GM12878 (cell line): ENCODE data around the gene TMEM30A. TPM values are rescaled to one million over a fixed set of nuclear protein-coding genes. Genes with fewer than 3 reads are reported as not detected.

Experiments
- ATAC-seq: fragments of 200-7000 bp; cut with Tn5 transposase; 3 replicates; pipeline ENCODE4 v1.9.1; 2020; ENCODE audit warnings: mild to moderate bottlenecking, moderate library complexity
- BruUV-seq: library from RNA; stranded (reverse); fragments of 400-500 nt; replicated peaks from 2 replicates; lab custom pipeline; 2021; lab: Mats Ljungman, UMichigan
- CTCF ChIA-PET: fragments of 300-600 bp; sonication (Branson Sonifier 250); formaldehyde crosslinking; extraction: SDS; loops from one replicate; lab custom pipeline; 2021; ENCODE audit warnings: inconsistent platforms; lab: Yijun Ruan, JAX
- POLR2A ChIA-PET: fragments of 350-600 bp; formaldehyde crosslinking; extraction: SDS; loops from one replicate; lab custom pipeline; 2021; ENCODE audit warnings: inconsistent platforms; lab: Charles Lee
- RAD21 ChIA-PET: fragments of 300-600 bp; sonication (Branson Sonifier 250); formaldehyde crosslinking; loops from one replicate; lab custom pipeline; 2023; ENCODE audit warnings: antibody characterized with exemption; ENCODE audit not compliant: unreplicated experiment; lab: Charles Lee
- SMC1A ChIA-PET: fragments of 300-600 bp; sonication (Branson Sonifier 250); formaldehyde crosslinking; loops from one replicate; lab custom pipeline; 2023; ENCODE audit not compliant: unreplicated experiment, uncharacterized antibody; lab: Charles Lee
- DNase-seq: peaks from one replicate; pipeline ENCODE4 v3.0.0-alpha.2; 2011; ENCODE audit warnings: low read depth, low spot score
- FAIRE-seq: peaks from 3 replicates; lab custom pipeline; 2011; peaks lifted over from hg19 to GRCh38; lab: Jason Lieb, UNC
- H2AFZ ChIP-seq: 2 replicates; pipeline ENCODE4 v1.6.0; 2011; ENCODE audit warnings: low read depth, low read length, control low read depth; ENCODE audit not compliant: control insufficient read depth
- H3K27ac ChIP-seq: 2 replicates; pipeline ENCODE4 v1.5.1; 2011; ENCODE audit warnings: control low read depth; ENCODE audit not compliant: control insufficient read depth, insufficient read depth
- H3K27me3 ChIP-seq, 2 experiments: replicated peaks in 1 of 2; 2 replicates each; pipeline versions ENCODE4 v1.6.0 to v1.6.1; 2011; ENCODE audit warnings: low read length in 1 of 2; ENCODE audit not compliant: control insufficient read depth in 2 of 2, insufficient read depth in 2 of 2
- H3K36me3 ChIP-seq, 2 experiments: 2 replicates each; pipeline ENCODE4 v1.5.1; 2011; ENCODE audit warnings: low read length in 1 of 2; ENCODE audit not compliant: control insufficient read depth in 2 of 2, insufficient read depth in 2 of 2
- H3K4me1 ChIP-seq: 2 replicates; pipeline ENCODE4 v1.6.1; 2011; ENCODE audit warnings: mild to moderate bottlenecking, low read length, moderate library complexity, mixed read lengths; ENCODE audit not compliant: control insufficient read depth, insufficient read depth
- H3K4me2 ChIP-seq: 2 replicates; pipeline ENCODE4 v1.6.0; 2011; ENCODE audit warnings: control low read depth; ENCODE audit not compliant: control insufficient read depth, insufficient read depth
- H3K4me3 ChIP-seq: fragments of 200-600 bp; sonication (generic); 2 replicates; pipeline ENCODE4 v1.5.1; 2016
- H3K79me2 ChIP-seq: 2 replicates; pipeline ENCODE4 v1.6.0; 2011; ENCODE audit warnings: low read length; ENCODE audit not compliant: control insufficient read depth, insufficient read depth
- H3K9ac ChIP-seq: 2 replicates; pipeline ENCODE4 v1.8.0; 2011; ENCODE audit warnings: low read length, control low read depth, mixed read lengths; ENCODE audit not compliant: control insufficient read depth, insufficient read depth
- H3K9me3 ChIP-seq: replicated peaks from 3 replicates; pipeline ENCODE4 v1.5.1; 2011; ENCODE audit warnings: mild to moderate bottlenecking, low read length; ENCODE audit not compliant: control insufficient read depth, insufficient read depth
- H4K20me1 ChIP-seq: 2 replicates; pipeline ENCODE4 v1.6.0; 2011; ENCODE audit not compliant: control insufficient read depth, insufficient read depth
- BMI1 ChIP-seq: fragments of 450-650 bp; IDR thresholded peaks from 2 replicates; pipeline ENCODE4 v1.6.1; 2016; ENCODE audit warnings: mild to moderate bottlenecking, moderate library complexity, borderline replicate concordance
- PKNOX1 ChIP-seq: fragments of 450-650 bp; IDR thresholded peaks from 2 replicates; pipeline ENCODE4 v1.6.1; 2016; ENCODE audit warnings: mild to moderate bottlenecking
- SREBF1 ChIP-seq: IDR thresholded peaks from 2 replicates; pipeline ENCODE4 v1.6.1; 2012; ENCODE audit warnings: mild to moderate bottlenecking, low read length
- ZBTB4 ChIP-seq: fragments of 450-650 bp; formaldehyde crosslinking; IDR thresholded peaks from 2 replicates; pipeline ENCODE4 v1.4.0; 2022; ENCODE audit warnings: mild to moderate bottlenecking, moderate library complexity
- whole genome bisulfite sequencing: methylation state at CpG from one replicate; pipeline ENCODE4 v1.1.6; 2016; ENCODE audit warnings: low lambda C conversion rate; ENCODE audit not compliant: insufficient replicate concordance, insufficient coverage; ENCODE audit errors: missing lambda C conversion rate; 5-methylcytosine and 5-hydroxymethylcytosine counted together
- in situ Hi-C: fragments of 300-500 bp; cut with MboI; formaldehyde crosslinking; loops from 9 replicates; pipeline ENCODE4 v1.14.3; 2018; ENCODE audit warnings: mixed read lengths
- intact Hi-C: fragments of 100-400 bp; cut with micrococcal nuclease; formaldehyde crosslinking; loops from one replicate; pipeline ENCODE4 v1.14.2; 2022; ENCODE audit not compliant: unreplicated experiment
- polyA plus RNA-seq, 11 experiments: library from polyadenylated mRNA; depleted of rRNA in 4 of 11; unstranded in 6 of 11; stranded (reverse) in 5 of 11; fragments of >200 nt; fragmentation: Nextera tagmentation in 4 of 11; fragmentation: Illumina TruSeq in 1 of 11; extraction: Ambion mirVana in 4 of 11; extraction: Trizol in 1 of 11; gene quantifications; 1 replicate in 1 of 11; 2 replicates in 10 of 11; pipeline versions ENCODE4 v1.2.1 to v1.2.3, GENCODE V29; 2011 to 2016; ENCODE audit warnings: inconsistent platforms in 2 of 11, missing spikeins in 2 of 11, low read depth in 1 of 11
- total RNA-seq, 4 experiments: library from RNA; depleted of rRNA in 3 of 4; stranded (reverse); fragments of >200 nt in 3 of 4; fragmentation: Illumina TruSeq in 1 of 4; extraction: Trizol in 1 of 4; gene quantifications; 2 replicates each; pipeline versions ENCODE4 v1.2.1 to v1.2.3, GENCODE V29; 2013 to 2021

TMEM30A gene
- total and polyA plus RNA-seq, 10 of the 15 experiments (the other 5 are each of a cell fraction or from before 2014, with no cell fraction given), result 11.9 to 61.6 (median 43.2) TPM

- CTCF ChIA-PET, result no interaction called here
- intact Hi-C loops, result no loop called here
- WGBS, result 96% methylated on average over 2 of the region's 2 CpGs
- FAIRE-seq (no peak), DNase-seq (no peak), ATAC-seq (no peak)
- Histone ChIP-seq H3K79me2 (peaks cover 23% of the 10 kb centered on the region), H2AFZ (no peak overlapping the region), H3K27ac (no peak overlapping the region), H3K4me3 (no peak overlapping the region), H3K4me2 (no peak overlapping the region), H3K27me3 (no peaks in the 10 kb centered on the region), H3K9me3 (no peaks in the 10 kb centered on the region), H3K36me3 (0 out of 4 replicates have a peak, but pooled peaks cover 0 to 3% of the 10 kb centered on the region in 2 experiments), H4K20me1 (no peaks in the 10 kb centered on the region), H3K4me1 (no peaks in the 10 kb centered on the region), H3K9ac (no peak overlapping the region)
- POLR2A ChIA-PET, result no interaction called here
- in situ Hi-C loops, result no loop called here
- TF ChIP-seq PKNOX1 (0 out of 2 replicates have a peak, but pooled peaks have one; percentile 28), SREBF1 (no peak)
- SMC1A ChIA-PET, result interaction anchor here (1.0 to 1.6 kb wide), 4 partner anchors 12 to 237 kb away, joined by 3 to 4 read pairs (median 3); no protein-coding TSS in a partner anchor
- BruUV-seq, result no TSS peak
- RAD21 ChIA-PET, result interaction anchor here (1.2 to 1.8 kb wide), 2 partner anchors 23 to 236 kb away, joined by 3 to 5 read pairs; no protein-coding TSS in a partner anchor
These were observed 6.7 kb upstream of the TMEM30A start for GRCh38 chr6:75291331-75291730.

GRCh38 chr6:75290136-75290945 is 5.7 kb upstream of the TMEM30A start:
- Histone ChIP-seq H4K20me1 (no peaks in the 10 kb centered on the region), H3K9ac (no peak overlapping the region), H3K27ac (no peak overlapping the region), H3K9me3 (no peaks in the 10 kb centered on the region), H3K4me1 (no peaks in the 10 kb centered on the region), H3K79me2 (peaks cover 31% of the 10 kb centered on the region), H2AFZ (no peak overlapping the region), H3K36me3 (0 out of 4 replicates have a peak, but pooled peaks cover 0 to 3% of the 10 kb centered on the region in 2 experiments), H3K4me3 (no peak overlapping the region), H3K4me2 (no peak overlapping the region), H3K27me3 (no peaks in the 10 kb centered on the region)
- ChIA-PET SMC1A (interaction anchor here (1.0 to 1.2 kb wide), 2 partner anchors 11 to 23 kb away, joined by 3 read pairs; no protein-coding TSS in a partner anchor), RAD21 (interaction anchor here (1.2 kb wide), 1 partner anchor 22 kb away, joined by 3 read pairs; no protein-coding TSS in a partner anchor), CTCF (interaction anchor here (0.7 kb wide), 1 partner anchor 23 kb away, joined by 3 read pairs; no protein-coding TSS in a partner anchor), POLR2A (no interaction called here)
- TF ChIP-seq ZBTB4 (CRISPR knock-in tag) (no peak), BMI1 (0 out of 2 replicates have a peak, but pooled peaks have one; percentile 36)
- no peak for ATAC-seq
- in situ Hi-C loops, result no loop called here
- 96% methylated on average over 7 of the region's 7 CpGs for WGBS
- intact Hi-C loops, result no loop called here
- no TSS peak for BruUV-seq
- DNase-seq, result no peak
- FAIRE-seq, result no peak
